HG02981 (cell line): ENCODE results near the gene RBFOX2.
A peak's percentile ranks its signal among the peaks of the same experiment; 100 is the strongest.
"Not testable (repeated sequence)": the region's sequence is repeated elsewhere in the genome, so short reads cannot be mapped to it uniquely, and the experiment has no call there.

Experiments used
- ATAC-seq: cut with Tn5 transposase; IDR thresholded peaks from one replicate; pipeline ENCODE4 v1.9.1; 2021; ENCODE audit warnings: mild to moderate bottlenecking, moderate library complexity; ENCODE audit not compliant: unreplicated experiment

RBFOX2 gene

GRCh38 chr22:36042240-36042639 is 13.6 kb upstream of the RBFOX2 start:
- ATAC-seq = no peak

GRCh38 chr22:36039125-36039524 is 10.5 kb upstream of the RBFOX2 start:
- ATAC-seq = no peak

GRCh38 chr22:36037102-36037758 is 8.6 kb upstream of the RBFOX2 start:
- ATAC-seq = no peak

GRCh38 chr22:36036167-36036624 is 7.6 kb upstream of the RBFOX2 start:
- no peak for ATAC-seq

- ATAC-seq = no peak
These were observed 4.0 kb upstream of the RBFOX2 start for GRCh38 chr22:36032611-36033010.

GRCh38 chr22:36029406-36029755 is 757 bp upstream of the RBFOX2 start:
- no peak for ATAC-seq

GRCh38 chr22:36027935-36028645 is 534 bp downstream of the RBFOX2 start:
- ATAC-seq = peak; percentile 17

- no peak for ATAC-seq
These were observed 1.1 kb downstream of the RBFOX2 start for GRCh38 chr22:36027579-36027934.

- no peak for ATAC-seq
These were observed 1.9 kb downstream of the RBFOX2 start for GRCh38 chr22:36026741-36027140.

- no peak for ATAC-seq
These were observed 5.9 kb downstream of the RBFOX2 start for GRCh38 chr22:36022697-36023096.

GRCh38 chr22:36022162-36022561 is 6.5 kb downstream of the RBFOX2 start:
- ATAC-seq = no peak

GRCh38 chr22:36021606-36022153 is 6.9 kb downstream of the RBFOX2 start:
- ATAC-seq = no peak

GRCh38 chr22:36020865-36021264 is 7.8 kb downstream of the RBFOX2 start:
- ATAC-seq = not testable (repeated sequence)

- no peak for ATAC-seq
These were observed 11.0 kb downstream of the RBFOX2 start for GRCh38 chr22:36017651-36018091.

GRCh38 chr22:36016684-36017083 is 11.9 kb downstream of the RBFOX2 start:
- no peak for ATAC-seq

GRCh38 chr22:36015811-36016529 is 12.7 kb downstream of the RBFOX2 start:
- no peak for ATAC-seq

- no peak for ATAC-seq
These were observed 13.3 kb downstream of the RBFOX2 start for GRCh38 chr22:36015155-36015810.

GRCh38 chr22:36014546-36015074 is 14.0 kb downstream of the RBFOX2 start:
- no peak for ATAC-seq

- no peak for ATAC-seq
These were observed 16.3 kb downstream of the RBFOX2 start for GRCh38 chr22:36012332-36012731.

GRCh38 chr22:36010882-36011281 is 17.7 kb downstream of the RBFOX2 start:
- ATAC-seq = no peak

- no peak for ATAC-seq
These were observed 18.5 kb downstream of the RBFOX2 start for GRCh38 chr22:36010090-36010489.
